Epithelial cell of prostate (primary cell): ENCODE data around the gene TBC1D14.
"Not testable (repeated sequence)": the region's sequence is repeated elsewhere in the genome, so short reads cannot be mapped to it uniquely, and the experiment has no call there.

ENCODE experiments used
- DNase-seq: peaks from one replicate; pipeline ENCODE4 v3.0.0-alpha.2; 2011; ENCODE audit warnings: low read depth, low spot score
- H3K27ac ChIP-seq: fragments of 450-650 bp; 2 replicates; pipeline ENCODE4 v1.5.1; 2017; ENCODE audit warnings: mild to moderate bottlenecking

TBC1D14 gene

DNA sequence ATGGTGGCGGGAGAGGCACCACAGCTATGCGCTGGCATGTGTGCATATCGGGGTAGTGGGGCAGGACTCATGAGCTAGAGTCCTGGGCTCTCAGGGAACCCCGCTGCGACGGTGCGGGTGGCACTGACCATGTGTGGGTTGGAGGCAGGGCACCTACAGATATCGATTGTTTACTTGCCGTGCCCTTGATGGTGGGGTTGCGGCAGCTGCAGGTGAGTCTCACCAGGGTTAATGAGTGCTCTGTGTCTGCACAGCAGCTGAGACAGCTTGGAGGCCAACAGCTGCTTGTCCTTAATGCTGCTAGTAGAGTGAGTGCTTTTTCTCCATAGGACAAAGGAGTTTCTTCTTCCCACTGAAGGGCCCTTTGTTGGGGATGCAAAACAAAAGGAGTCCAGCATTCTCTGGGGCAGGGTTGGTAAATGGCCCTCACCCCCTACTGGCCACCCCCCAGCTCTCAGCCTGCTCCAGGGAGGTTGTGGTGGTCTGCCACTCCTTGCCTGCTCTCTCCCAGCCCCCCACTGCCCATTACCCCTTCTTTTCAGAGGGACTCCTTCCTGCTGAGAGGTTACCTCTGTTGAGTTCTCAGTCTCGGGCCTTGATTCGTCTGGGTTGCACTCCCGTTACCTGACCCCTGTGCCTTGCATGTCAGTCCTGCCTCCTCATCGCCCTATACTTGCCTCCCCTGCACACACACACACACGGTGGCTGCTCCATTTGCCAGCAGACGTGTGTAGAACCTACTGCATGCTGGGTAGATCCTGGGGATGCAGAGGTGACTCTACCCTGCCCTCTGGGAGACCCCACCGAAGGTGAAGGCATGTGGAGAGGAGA, 52.8 kb downstream of the TBC1D14 start:
- no peak overlapping the region for H3K27ac ChIP-seq
- DNase-seq = no peak

DNA sequence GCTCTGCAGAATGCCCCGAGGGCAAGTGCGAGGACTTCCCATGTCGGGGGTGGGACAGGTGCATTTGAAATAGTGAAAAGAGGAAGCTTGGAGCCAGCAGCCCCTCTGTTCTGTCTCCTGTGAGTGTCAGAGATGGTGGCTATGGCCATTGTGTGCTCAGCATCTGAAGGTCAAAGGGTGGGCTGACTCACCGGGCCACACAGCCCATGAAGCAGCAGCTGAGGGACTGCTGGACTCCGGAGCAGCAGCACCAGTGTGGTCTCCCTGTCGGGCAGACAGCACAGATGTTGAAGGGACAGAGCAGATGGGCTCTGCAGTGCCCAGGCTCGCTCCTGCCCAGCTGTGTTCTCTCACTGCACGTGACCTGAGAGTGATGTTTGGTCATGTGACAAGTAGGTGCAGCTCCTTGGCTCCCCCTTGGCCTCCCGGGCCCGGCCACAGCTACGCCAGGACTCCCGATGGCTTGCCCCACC, 53.5 kb downstream of the TBC1D14 start:
- no peak overlapping the region for H3K27ac ChIP-seq
- DNase-seq = no peak

DNA sequence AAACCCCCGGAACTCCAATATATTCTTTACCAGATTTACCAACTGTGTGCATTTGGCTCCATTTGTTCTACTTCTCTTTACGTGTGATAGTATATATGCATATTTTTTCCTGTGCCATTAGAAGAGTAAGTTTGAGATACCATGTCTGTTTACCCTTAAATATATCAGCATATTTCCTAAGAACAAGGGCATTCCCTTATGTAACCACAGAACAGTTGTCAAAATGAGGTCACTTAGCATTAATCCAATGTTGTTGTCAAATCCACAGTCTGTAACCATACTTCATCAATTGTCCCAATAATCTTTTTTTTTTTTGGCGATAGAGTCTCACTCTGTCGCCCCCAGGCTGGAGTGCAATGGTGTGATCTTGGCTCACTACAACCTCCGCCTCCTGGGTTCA, 55.2 kb downstream of the TBC1D14 start:
- DNase-seq = no peak
- no peak overlapping the region for H3K27ac ChIP-seq

DNA sequence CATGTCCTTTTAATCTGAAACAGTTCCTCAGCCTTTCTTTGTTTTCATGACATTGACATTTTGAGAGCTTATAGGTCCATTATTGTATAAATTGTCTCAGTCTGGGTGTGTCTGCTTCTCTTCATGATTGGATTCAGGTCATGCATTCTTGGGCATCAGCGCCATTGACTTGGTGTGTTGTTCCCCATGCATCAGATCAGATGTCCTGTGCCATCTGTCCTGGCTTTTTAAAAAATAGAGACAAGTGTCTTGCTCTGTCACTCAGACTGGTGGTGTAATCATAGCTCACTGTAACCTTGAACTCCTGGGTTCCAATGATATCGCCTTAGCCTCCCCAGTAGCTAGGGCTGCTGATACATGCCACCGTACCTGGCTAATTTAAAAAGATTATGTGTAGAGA, 55.7 kb downstream of the TBC1D14 start:
- DNase-seq = no peak
- no peak overlapping the region for H3K27ac ChIP-seq

DNA sequence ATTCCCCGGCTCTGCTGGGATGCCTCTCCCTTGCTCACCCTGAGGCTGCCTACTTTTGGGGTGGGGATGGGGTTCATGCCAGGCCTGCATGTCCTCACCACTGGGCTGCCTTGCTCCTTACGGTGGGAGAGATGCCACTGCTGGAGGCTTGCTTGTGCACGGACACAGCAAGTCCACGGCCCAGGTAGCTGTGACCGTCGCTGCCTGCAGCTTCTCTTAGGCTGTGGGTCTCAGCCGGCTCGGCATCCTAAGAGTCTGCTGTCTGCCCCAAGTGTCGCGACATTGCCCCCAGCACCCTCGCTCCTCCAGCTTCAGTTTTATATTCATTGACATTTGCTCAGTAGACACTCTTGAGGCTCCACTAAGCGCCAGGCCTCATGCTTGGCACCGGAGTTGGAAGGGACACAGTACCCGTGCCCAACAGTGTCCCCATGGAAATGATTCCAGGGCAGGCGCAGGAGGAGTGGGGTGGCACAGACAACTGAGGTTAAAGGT, 58.3 kb downstream of the TBC1D14 start:
- H3K27ac ChIP-seq = no peak overlapping the region
- DNase-seq = no peak

DNA sequence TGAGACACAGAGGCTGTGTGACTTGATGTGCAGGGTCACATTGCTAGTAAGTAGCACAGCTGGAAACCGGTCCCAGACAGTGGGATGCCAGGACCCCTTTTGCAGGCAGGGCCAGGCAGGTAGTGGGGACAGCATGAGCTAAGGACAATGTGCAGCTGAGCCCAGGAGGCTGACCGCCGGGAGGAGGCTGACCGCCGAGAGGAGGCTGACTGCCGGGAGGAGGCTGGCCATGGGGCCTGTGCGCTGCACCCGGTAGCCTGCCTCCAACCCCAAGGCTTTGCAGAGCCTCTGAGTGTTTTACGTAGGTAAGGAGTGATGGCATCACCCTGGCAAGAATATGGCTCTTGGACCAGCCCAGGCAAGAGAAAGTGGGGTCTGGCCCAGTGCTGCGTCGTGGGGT, 58.9 kb downstream of the TBC1D14 start:
- no peak overlapping the region for H3K27ac ChIP-seq
- DNase-seq = no peak

DNA sequence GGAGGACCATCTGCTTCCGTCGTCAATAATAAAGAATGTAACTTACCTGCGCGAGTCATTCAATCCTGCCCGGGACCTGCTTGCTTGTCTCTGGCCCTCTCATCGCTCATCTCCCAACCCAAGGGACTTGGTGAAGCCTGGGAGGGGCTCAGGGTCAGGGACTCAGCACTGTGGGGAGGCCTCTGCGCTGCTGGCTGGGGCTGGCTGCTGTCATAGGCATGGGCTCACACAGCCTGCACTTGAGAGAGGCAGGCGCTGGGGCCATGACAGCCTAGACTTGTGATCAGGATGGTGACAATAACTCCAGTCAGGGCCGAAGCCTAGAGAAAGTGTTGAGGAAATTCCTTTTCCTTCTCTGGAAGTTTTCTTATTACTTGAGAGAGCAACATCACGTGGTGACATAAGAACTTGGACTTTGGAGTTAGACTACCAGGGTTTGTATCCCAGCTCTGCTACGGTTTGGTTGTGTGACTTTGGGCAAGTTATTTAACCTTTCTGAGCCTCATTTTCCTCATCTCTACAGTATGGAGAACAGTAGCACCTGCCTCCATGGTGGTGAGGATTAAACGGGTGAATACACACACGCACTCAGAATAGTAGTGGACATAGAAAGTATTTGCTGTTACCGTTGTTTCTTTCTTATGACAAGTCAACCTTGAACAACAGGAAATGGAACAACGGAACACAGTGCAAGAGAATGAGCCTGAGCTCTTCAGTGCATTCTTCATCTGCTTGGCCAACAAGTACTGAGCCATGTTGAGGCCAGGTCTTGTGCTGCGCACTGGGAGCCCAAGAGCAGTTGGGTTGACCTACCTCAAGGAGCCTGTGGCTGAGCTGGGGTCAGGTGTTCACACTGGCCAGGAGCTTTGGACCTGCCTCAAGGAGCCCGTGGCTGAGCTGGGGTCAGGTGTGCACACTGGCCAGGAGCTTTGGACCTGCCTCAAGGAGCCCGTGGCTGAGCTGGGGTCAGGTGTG, 60.5 kb downstream of the TBC1D14 start:
- no peak overlapping the region for H3K27ac ChIP-seq

DNA sequence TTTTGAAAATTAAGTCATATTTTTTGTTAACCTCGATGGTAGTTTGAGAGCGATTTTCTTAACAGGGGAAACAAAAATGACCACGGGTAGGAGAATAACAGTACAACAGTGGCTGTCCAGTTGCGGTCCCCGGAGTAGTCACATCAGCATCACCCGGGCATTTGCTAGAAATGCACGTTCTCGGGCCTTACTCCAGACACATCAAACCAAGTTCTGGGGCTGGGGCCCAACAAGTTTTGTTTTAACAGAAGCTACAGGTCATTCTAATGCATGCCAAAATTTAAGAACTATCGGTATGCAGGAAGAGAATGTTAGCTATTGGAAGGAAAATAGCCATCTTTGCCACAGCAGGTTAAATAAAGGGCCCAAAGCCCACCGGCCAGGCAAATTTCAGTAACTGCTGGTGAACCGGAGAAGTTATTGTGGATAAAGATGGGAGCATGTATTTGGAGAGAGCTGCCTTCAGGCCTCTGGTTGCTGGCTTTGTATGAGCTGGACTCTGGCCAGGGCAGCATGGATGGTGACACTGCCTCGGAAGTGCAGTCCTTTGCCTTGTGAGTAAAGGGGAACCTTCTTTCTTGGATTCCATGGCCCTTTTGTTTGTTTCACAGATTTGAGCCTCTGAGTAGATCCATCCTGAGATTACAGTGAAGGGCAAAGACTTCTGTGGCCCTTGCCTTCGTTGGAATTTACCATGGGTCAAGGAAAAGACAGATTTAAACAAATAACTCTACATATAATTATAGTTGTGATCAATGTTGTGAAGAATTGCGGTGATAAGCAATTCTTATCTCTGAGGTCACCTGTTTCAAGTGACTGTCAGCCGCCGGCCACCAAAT, 62.1 kb downstream of the TBC1D14 start:
- H3K27ac ChIP-seq = no peak overlapping the region

More for the DNA sequence above, 60.5 kb downstream of the TBC1D14 start:
- no peak for DNase-seq

DNA sequence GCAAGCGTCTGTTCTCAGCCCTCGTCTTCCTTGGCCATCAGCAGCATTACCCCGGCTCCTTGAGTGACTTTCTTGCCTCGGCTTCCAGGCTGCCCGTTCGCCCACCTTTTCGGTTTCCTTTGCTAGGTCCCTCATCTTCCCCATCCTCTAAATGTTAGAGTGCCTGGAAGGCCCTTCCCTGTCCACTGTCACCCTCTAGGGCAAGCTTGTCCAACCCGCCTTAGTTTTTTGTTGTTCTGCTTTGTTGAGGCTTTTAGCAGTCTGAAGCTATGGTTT, 62.7 kb downstream of the TBC1D14 start:
- no peak overlapping the region for H3K27ac ChIP-seq
- no peak for DNase-seq

More for the DNA sequence above, 62.1 kb downstream of the TBC1D14 start:
- no peak for DNase-seq

DNA sequence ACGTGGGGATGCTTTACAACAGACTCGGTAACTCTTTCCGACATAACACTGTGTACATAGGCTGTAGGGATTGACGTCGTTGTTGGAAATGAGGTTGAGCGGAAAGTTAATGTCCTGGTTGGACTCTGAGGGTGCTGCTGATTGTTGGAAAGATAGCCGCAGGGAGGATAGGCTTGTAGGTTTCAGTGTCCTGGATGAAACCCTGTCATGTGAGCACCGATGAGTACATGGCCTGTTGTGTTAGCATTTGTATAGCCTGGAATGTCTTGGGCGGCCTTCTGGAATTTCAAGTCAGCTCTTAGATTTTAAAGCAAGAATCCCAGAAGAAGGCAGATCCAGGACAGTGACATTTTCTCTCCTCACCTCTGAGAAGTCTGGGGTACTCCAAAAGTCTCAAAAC, 63.3 kb downstream of the TBC1D14 start:
- no peak overlapping the region for H3K27ac ChIP-seq
- DNase-seq = no peak

DNA sequence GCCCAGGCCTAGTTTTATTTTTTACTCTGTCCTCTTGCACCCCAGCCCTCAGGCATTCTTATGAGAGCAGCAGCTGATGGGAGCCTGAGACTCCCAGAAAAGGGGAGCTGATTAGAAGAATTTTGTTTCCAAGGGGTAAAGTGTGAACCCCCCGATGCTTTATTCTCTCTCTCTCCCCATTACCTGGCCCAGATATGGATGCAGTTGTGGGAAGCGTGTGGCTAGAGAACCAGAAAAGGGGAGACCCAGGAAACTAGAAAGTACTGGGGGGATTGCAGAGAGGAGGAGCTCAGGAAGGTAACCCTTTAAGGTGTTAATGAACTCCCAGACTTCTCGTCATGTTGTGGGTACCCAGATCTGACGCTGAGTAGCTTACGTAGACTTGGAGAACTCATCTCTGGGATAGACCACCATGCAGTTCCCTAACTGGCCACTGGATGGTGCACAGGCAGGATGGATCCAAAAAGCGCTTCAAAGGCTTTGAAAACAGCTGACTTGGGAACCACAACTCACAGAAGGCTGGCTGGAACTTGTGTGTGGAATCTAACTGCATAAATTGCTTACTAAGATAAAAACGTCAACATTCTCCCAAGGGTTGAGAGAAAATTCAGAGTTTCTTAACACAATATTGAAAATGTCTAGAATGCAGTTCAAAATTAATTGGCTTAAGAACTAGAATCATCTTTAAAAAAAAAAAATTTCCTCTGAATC, 64.7 kb downstream of the TBC1D14 start:
- DNase-seq = peak; percentile 45
- no peak overlapping the region for H3K27ac ChIP-seq

DNA sequence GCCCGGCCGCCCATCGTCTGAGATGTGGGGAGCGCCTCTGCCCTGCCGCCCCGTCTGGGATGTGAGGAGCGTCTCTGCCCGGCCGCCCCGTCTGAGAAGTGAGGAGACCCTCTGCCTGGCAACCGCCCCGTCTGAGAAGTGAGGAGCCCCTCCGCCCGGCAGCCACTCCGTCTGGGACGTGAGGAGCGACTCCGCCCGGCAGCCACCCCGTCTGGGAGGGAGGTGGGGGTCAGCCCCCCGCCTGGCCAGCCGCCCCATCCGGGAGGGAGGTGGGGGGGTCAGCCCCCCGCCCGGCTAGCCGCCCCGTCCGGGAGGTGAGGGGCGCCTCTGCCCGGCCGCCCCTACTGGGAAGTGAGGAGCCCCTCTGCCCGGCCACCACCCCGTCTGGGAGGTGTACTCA, 68.2 kb downstream of the TBC1D14 start:
- not testable (repeated sequence) for H3K27ac ChIP-seq, DNase-seq

DNA sequence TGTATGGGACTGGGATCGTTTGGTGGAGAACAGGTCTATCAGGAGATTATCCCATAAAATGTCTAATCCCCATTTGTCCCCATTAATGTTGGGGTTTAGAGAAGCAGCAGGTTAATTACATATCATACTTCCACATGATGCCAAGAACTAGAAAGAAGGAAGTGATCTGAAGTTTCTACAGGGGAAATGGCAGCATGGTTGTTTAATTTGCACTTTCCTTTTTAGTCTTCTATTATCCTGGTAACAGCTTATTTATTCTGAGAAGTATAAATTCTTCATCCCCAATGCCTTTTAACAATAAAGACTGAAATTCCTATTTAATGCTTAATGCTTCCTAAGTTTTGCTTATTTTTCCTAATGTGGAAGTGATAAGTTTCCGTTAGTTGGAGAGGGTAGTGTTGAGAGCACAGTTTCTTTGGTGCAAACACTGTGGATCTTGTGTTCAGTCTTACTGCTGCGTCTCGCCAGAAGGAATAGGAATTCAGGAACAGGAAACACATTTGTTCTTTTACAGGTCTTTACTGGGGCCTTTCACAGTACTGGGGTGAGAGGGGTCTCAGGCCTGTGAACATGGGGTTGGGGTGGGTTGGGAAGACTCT, 74.0 kb downstream of the TBC1D14 start:
- H3K27ac ChIP-seq = no peak overlapping the region
- no peak for DNase-seq

DNA sequence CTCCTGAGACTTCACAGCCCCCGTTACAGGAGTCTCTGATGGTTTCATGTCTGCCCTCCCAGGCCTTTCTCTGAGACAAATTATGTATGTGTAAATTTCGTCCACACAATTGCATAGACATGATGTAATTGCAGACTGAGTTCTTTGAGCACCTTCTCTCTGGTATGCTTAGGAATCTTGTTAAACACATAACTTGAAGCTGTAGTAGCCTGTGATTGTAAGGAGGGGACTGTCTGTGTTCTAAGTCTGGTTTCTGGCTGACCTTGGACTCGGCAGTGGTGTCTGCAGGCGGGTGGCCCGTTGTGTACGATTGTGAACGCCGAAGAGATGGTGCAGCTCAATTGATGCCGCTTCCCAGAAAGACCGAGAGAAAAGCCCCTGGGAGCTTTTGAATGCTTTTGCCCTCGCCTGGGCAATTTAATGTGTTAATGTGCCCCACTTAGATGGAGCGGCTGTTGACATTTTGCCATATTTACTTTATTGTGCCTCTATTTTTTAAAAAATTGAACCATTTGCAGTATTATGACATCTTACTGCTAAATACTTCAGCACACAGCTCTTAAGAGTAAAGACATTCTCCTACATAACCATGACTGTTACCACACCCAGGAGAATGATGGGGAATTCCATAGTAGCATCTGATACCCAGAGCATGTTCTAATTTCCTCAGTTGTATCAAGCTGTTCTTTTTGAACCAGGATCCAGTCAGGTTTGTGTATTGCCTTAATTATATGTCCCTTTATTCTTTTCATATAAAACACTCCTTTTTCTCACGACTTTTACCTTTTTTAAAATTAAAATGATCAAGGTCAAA, 75.2 kb downstream of the TBC1D14 start:
- DNase-seq = no peak
- H3K27ac ChIP-seq = no peak overlapping the region

DNA sequence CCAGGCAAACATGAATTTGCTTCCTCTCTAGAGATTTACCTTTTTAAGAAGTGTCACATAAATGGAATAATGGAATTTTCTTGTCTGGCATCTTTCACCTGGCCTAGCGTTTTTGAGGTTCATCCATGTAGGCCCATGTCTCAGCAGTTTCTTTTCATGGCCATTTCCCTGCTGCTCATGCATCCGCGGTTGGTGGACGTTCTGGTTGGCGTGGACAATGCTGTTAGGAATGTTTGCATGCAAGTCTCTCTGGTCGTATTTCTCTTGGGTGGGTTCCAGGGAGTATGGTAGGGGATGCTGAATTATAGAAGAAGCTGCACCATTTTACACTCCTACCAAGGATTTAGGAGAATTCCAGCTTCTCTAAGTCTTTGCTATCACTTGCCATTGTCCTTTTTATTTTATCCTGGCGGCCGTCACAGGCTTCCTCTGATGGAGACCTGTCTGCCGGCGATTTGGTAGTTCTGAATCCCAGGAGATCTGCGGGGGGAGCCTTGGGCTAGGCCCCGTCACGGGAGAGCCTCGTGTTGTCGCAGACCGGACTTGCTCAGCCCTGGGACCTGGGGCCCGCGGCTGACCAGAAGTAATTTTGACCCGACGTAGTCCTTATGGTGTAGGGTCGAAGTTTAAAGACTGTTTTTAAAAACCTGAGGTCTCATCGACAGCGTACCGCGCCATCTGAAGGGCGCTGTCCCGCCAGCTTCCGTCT, 76.6 kb downstream of the TBC1D14 start:
- peak overlapping the region; percentile 98 for H3K27ac ChIP-seq
- DNase-seq = no peak

DNA sequence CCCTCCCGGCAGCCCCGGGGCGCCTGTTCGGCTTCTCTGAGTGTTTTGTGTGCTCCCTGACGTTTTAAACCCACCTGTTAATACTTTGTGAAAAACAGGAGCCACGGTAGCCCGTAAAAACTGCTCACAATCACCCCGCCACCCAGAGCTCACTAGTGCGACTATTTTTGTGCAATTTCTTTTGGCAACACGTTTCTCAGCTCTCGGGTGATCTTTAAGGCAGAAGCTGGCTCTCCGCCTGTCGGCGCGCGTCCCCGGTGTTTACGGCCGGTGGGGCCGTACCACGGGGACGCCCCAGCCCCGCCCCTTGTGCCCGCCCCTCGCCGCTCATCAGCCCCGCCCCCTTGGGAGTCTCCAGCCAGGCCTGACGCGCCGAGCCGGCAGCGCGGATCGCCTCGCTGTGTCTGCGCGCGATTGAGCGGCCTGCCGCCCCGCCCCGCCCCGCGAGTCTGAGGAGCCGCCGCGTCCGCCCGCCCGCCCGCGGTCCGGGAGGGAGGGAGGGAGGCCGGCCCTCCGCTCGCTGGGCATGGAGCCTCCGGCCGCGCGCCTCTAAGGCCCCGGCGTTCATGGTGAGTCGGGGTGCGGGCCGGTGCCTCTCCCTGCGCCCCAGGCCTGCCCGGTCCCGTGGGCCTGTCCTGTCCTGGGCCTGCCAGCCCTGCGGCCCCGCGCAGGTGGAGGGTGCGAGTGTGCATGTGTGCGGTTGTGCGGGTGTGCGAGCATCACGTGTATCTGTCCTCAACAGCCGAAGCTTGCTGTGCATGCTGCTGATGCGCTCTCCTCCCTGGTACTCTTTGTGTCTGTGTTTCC, 77.4 kb downstream of the TBC1D14 start:
- H3K27ac ChIP-seq = peak overlapping the region; percentile 98
- peak; percentile 56 for DNase-seq

DNA sequence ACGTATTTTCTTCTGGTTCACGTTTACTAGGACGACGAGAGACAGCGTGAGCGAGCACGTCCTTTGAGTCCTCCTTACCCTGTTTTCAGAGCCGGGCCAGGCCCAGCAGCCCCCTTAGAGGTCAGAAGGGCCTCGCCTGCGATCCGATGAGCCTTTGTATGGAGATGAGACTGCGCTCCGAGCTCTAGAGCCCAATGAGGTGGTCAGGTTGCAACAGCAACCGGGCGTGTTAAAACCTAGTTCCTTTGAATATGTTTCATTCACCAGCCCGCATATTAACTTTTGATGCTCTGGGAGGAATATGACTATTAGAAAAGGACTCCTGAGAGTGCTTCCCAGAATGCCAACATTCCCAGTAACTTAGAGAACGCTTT, 77.9 kb downstream of the TBC1D14 start:
- peak; percentile 52 for DNase-seq
- H3K27ac ChIP-seq = peak overlapping the region; percentile 98
